Esophagus muscularis mucosa (tissue), 4 donors: ENCODE measurements around the gene FAM241B. TPM values are rescaled to one million over a fixed set of nuclear protein-coding genes. Genes with fewer than 3 reads are reported as not detected.
A peak's percentile ranks its signal among the peaks of the same experiment; 100 is the strongest.

Experiments used
- DNase-seq: peaks from one replicate; pipeline ENCODE4 v3.0.0-alpha.2; 2017; ENCODE audit errors: extremely low spot score
- H3K27ac ChIP-seq, 4 donors: fragments of 200-600 bp; sonication (generic); replicated peaks in 1 of 4; 1 replicate in 3 of 4; 2 replicates in 1 of 4; pipeline ENCODE4 v1.5.1; 2016 to 2019; ENCODE audit warnings: mild to moderate bottlenecking in 1 of 4
- H3K27me3 ChIP-seq, 4 donors: fragments of 200-600 bp; sonication (generic); one replicate each; pipeline versions ENCODE4 v1.5.1 to v1.6.0; 2016 to 2019
- H3K36me3 ChIP-seq, 4 donors: fragments of 200-600 bp; sonication (generic); one replicate each; pipeline ENCODE4 v1.5.1; 2016 to 2019
- H3K4me1 ChIP-seq, 4 donors: fragments of 200-600 bp; sonication (generic); one replicate each; pipeline ENCODE4 v1.5.1; 2016 to 2019
- H3K4me3 ChIP-seq, 4 donors: fragments of 200-600 bp; sonication (generic); 1 replicate in 2 of 4; 2 replicates in 2 of 4; pipeline ENCODE4 v1.5.1; 2016 to 2019; ENCODE audit warnings: mild to moderate bottlenecking in 4 of 4, moderate library complexity in 1 of 4
- H3K9me3 ChIP-seq, 4 donors: fragments of 200-600 bp; sonication (generic); 1 replicate in 3 of 4; 2 replicates in 1 of 4; pipeline ENCODE4 v1.5.1; 2016 to 2019
- CTCF ChIP-seq, 3 experiments: fragments of 200-600 bp in 2 of 3; fragments of 450-650 bp in 1 of 3; sonication (generic) in 2 of 3; IDR thresholded peaks; one replicate each; pipeline ENCODE4 v1.5.1; 2017 to 2019; ENCODE audit warnings: antibody characterized with exemption in 3 of 3, mild to moderate bottlenecking in 2 of 3, moderate library complexity in 1 of 3
- EP300 ChIP-seq: sonication (generic); formaldehyde crosslinking; IDR thresholded peaks from one replicate; pipeline ENCODE4 v1.6.1; 2017; ENCODE audit warnings: antibody characterized with exemption
- POLR2A ChIP-seq: fragments of 450-650 bp; IDR thresholded peaks from one replicate; pipeline ENCODE4 v1.6.1; 2017; ENCODE audit warnings: antibody characterized with exemption, moderate library complexity, mild to moderate bottlenecking, low read depth
- POLR2AphosphoS5 ChIP-seq, 2 donors: sonication (generic); formaldehyde crosslinking; IDR thresholded peaks; one replicate each; pipeline ENCODE4 v1.6.1; 2017; ENCODE audit warnings: antibody characterized with exemption in 2 of 2
- WGBS: methylation state at CpG from one replicate; pipeline ENCODE4 v1.1.5; 2018; 5-methylcytosine and 5-hydroxymethylcytosine counted together
- intact Hi-C: fragments of 100-400 bp; cut with DNase I; formaldehyde crosslinking; loops from one replicate; pipeline ENCODE4 v1.15.1; 2023
- total RNA-seq, 4 donors: library from RNA; depleted of rRNA; stranded (reverse); fragments of >200 nt; gene quantifications; one replicate each; pipeline versions ENCODE4 v1.1.0 to v1.2.1, GENCODE V29; 2016

FAM241B gene
- total RNA-seq, 4 donors from 2014 or later, result 2.0 to 9.1 (median 6.5) TPM

DNA sequence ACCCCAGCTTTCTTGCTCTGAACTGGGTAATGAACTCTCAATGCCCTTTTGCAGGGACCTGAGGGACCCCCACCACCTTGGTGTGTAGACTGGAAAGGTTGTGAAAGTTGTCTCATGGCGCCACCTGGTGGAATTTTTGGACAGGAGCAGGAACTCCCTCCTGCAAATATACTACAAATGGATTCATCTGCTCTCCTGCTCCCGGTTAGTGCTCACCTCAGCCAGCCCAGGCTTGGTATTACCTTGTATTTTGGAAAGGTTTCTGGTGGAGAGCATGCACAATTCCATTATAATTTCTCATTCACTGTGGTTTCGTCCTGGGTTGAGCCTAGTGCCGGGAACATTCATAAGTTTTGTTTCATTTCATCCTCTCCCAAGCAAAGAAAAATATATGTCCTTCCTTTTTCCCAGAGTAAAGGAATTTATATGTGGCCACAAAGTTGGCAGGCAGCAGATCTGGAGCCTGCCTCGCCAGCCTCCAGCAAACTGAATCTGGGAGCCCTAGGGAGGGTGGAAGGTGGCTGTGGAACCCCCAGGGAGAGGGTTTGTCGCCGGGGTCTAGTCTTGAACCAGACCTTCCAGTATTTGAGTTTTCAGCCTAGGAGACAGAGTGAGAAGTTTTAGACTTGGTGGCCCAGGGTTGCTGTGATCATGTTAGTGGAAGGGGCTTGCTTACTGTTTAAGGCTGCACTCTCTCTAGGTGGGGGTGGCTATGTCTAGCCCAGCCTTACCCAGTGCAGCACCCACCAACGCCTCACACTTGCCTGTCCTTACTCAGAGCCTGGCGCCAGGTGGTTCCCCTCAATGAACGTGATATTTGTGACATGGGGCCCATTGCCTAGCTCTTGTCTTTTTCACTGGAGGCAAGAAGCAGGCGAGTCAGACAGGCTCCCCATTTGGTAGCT lies 9.5 kb downstream of the FAM241B start:
- peaks cover 0 to 4% (median under 1%) of the 10 kb centered on the region in 4 donors for H3K4me1 ChIP-seq
- no peak overlapping the region for H3K27ac ChIP-seq
- no peak for TF ChIP-seq POLR2A
- peak; percentile 77 to 90 (median 83) for TF ChIP-seq CTCF (IDR thresholded peaks at IDR 0.05)
- no peak for DNase-seq
- no peaks in the 10 kb centered on the region for H3K36me3 ChIP-seq
- H3K9me3 ChIP-seq, result no peaks in the 10 kb centered on the region
- intact Hi-C loops, result loop anchor here (5.0 to 10.0 kb wide), 6 partner anchors 122 to 405 kb away; partner anchors contain the start of gene COL13A1
- no peak overlapping the region for H3K4me3 ChIP-seq
- H3K27me3 ChIP-seq, result peaks cover 0 to 24% (median 0%) of the 10 kb centered on the region in 4 donors
- WGBS, result 51% methylated on average over 11 of the region's 11 CpGs

GRCh38 chr10:69640196-69640980 lies 10.3 kb downstream of the FAM241B start:
- peaks cover 0 to 24% (median 0%) of the 10 kb centered on the region in 4 donors for H3K27me3 ChIP-seq
- TF ChIP-seq POLR2A (no peak), EP300 (no peak), CTCF (IDR thresholded peaks at IDR 0.05) (no peak), POLR2AphosphoS5 (IDR thresholded peaks at IDR 0.05) (no peak)
- no peak overlapping the region for H3K27ac ChIP-seq
- H3K9me3 ChIP-seq, result no peaks in the 10 kb centered on the region
- 61% methylated on average over 9 of the region's 9 CpGs for WGBS
- H3K4me1 ChIP-seq, result peaks cover 0 to 4% (median 2%) of the 10 kb centered on the region in 4 donors
- H3K4me3 ChIP-seq, result no peak overlapping the region
- intact Hi-C loops, result loop anchor here (5.0 kb wide), 3 partner anchors 162 to 277 kb away; partner anchors contain the start of gene COL13A1
- H3K36me3 ChIP-seq, result no peaks in the 10 kb centered on the region
- DNase-seq, result no peak

- intact Hi-C loops, result loop anchor here (5.0 kb wide), 3 partner anchors 161 to 276 kb away; partner anchors contain the start of gene COL13A1
- no peak for DNase-seq
- Histone ChIP-seq H3K4me1 (peaks cover 0 to 4% (median 2%) of the 10 kb centered on the region in 4 donors), H3K27ac (no peak overlapping the region), H3K36me3 (no peaks in the 10 kb centered on the region), H3K9me3 (no peaks in the 10 kb centered on the region), H3K27me3 (peaks cover 0 to 24% (median 0%) of the 10 kb centered on the region in 4 donors), H3K4me3 (no peak overlapping the region)
- WGBS, result 74% methylated on average over 12 of the region's 12 CpGs
- no peak for TF ChIP-seq EP300
- no peak for TF ChIP-seq POLR2A
- no peak for TF ChIP-seq POLR2AphosphoS5 (IDR thresholded peaks at IDR 0.05)
- TF ChIP-seq CTCF (IDR thresholded peaks at IDR 0.05), result no peak
Measured at GRCh38 chr10:69641261-69641980, 11.4 kb downstream of the FAM241B start.

- H3K4me1 ChIP-seq, result peaks cover 0 to 4% (median 2%) of the 10 kb centered on the region in 4 donors
- DNase-seq, result no peak
- H3K9me3 ChIP-seq, result no peaks in the 10 kb centered on the region
- WGBS, result 95% methylated on average over 5 of the region's 5 CpGs
- no peak overlapping the region for H3K4me3 ChIP-seq
- no peak overlapping the region for H3K27ac ChIP-seq
- TF ChIP-seq CTCF (IDR thresholded peaks at IDR 0.05), result no peak
- no peak for TF ChIP-seq POLR2A
- TF ChIP-seq POLR2AphosphoS5 (IDR thresholded peaks at IDR 0.05), result no peak
- no peaks in the 10 kb centered on the region for H3K36me3 ChIP-seq
- intact Hi-C loops, result loop anchor here (5.0 kb wide), 3 partner anchors 160 to 275 kb away; partner anchors contain the start of gene COL13A1
- H3K27me3 ChIP-seq, result peaks cover 0 to 24% (median 0%) of the 10 kb centered on the region in 4 donors
Measured at GRCh38 chr10:69642747-69643146, 12.7 kb downstream of the FAM241B start.
